ENCODE measurements around the gene KIFBP. TPM values are rescaled to one million over a fixed set of nuclear protein-coding genes. Genes with fewer than 3 reads are reported as not detected.

The KIFBP gene
- total RNA-seq, 1 donor from 2014 or later: 25.8 TPM

GRCh38 chr10:69044546-69044945, 55.9 kb downstream of the KIFBP start:
- no peak overlapping the region for H3K27ac ChIP-seq
- no peaks in the 10 kb centered on the region for H3K27me3 ChIP-seq
- no peak overlapping the region for H3K4me3 ChIP-seq
- H3K36me3 ChIP-seq: no peaks in the 10 kb centered on the region
- no peaks in the 10 kb centered on the region for H3K4me1 ChIP-seq
- intact Hi-C loops (cut with DNase I): no loop called here
- TF ChIP-seq POLR2AphosphoS5 (IDR thresholded peaks at IDR 0.05; ENCODE audit: insufficient read depth in 1 of 2, low read depth in 1 of 2): no peak
- no peak for TF ChIP-seq POLR2A (IDR thresholded peaks at IDR 0.05)
- TF ChIP-seq, protein P1, sequence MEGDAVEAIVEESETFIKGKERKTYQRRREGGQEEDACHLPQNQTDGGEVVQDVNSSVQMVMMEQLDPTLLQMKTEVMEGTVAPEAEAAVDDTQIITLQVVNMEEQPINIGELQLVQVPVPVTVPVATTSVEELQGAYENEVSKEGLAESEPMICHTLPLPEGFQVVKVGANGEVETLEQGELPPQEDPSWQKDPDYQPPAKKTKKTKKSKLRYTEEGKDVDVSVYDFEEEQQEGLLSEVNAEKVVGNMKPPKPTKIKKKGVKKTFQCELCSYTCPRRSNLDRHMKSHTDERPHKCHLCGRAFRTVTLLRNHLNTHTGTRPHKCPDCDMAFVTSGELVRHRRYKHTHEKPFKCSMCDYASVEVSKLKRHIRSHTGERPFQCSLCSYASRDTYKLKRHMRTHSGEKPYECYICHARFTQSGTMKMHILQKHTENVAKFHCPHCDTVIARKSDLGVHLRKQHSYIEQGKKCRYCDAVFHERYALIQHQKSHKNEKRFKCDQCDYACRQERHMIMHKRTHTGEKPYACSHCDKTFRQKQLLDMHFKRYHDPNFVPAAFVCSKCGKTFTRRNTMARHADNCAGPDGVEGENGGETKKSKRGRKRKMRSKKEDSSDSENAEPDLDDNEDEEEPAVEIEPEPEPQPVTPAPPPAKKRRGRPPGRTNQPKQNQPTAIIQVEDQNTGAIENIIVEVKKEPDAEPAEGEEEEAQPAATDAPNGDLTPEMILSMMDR (IDR thresholded peaks at IDR 0.05): no peak
- DNase-seq (ENCODE audit: extremely low spot score in 2 of 2): no peak
- no peaks in the 10 kb centered on the region for H3K9me3 ChIP-seq

- Histone ChIP-seq H3K4me3 (no peak overlapping the region), H3K36me3 (no peaks in the 10 kb centered on the region), H3K27me3 (no peaks in the 10 kb centered on the region), H3K27ac (no peak overlapping the region), H3K4me1 (no peaks in the 10 kb centered on the region), H3K9me3 (no peaks in the 10 kb centered on the region)
- intact Hi-C loops (cut with DNase I): no loop called here
- no peak for DNase-seq (ENCODE audit: extremely low spot score in 2 of 2)
- TF ChIP-seq POLR2A (IDR thresholded peaks at IDR 0.05) (no peak), POLR2AphosphoS5 (IDR thresholded peaks at IDR 0.05; ENCODE audit: insufficient read depth in 1 of 2, low read depth in 1 of 2) (no peak)
- TF ChIP-seq, protein P1 (IDR thresholded peaks at IDR 0.05): no peak
These were observed 57.1 kb downstream of the KIFBP start for GRCh38 chr10:69045441-69046300.

GRCh38 chr10:69047111-69047832, 58.7 kb downstream of the KIFBP start:
- Histone ChIP-seq H3K4me3 (no peak overlapping the region), H3K4me1 (no peaks in the 10 kb centered on the region), H3K36me3 (no peaks in the 10 kb centered on the region), H3K9me3 (no peaks in the 10 kb centered on the region), H3K27ac (no peak overlapping the region), H3K27me3 (no peaks in the 10 kb centered on the region)
- TF ChIP-seq POLR2AphosphoS5 (IDR thresholded peaks at IDR 0.05; ENCODE audit: insufficient read depth in 1 of 2, low read depth in 1 of 2) (no peak), POLR2A (IDR thresholded peaks at IDR 0.05) (no peak)
- TF ChIP-seq, protein P1 (IDR thresholded peaks at IDR 0.05): no peak
- intact Hi-C loops (cut with DNase I): no loop called here
- no peak for DNase-seq (ENCODE audit: extremely low spot score in 2 of 2)

- TF ChIP-seq POLR2A (IDR thresholded peaks at IDR 0.05): no peak
- TF ChIP-seq POLR2AphosphoS5 (IDR thresholded peaks at IDR 0.05; ENCODE audit: insufficient read depth in 1 of 2, low read depth in 1 of 2): no peak
- TF ChIP-seq, protein P1 (IDR thresholded peaks at IDR 0.05): no peak
- no peak overlapping the region for H3K27ac ChIP-seq
- DNase-seq (ENCODE audit: extremely low spot score in 2 of 2): no peak
These were observed 59.5 kb downstream of the KIFBP start for GRCh38 chr10:69048103-69048502.

More at GRCh38 chr10:69048103-69048502, 59.5 kb downstream of the KIFBP start:
- no peaks in the 10 kb centered on the region for H3K4me1 ChIP-seq
- H3K36me3 ChIP-seq: no peaks in the 10 kb centered on the region
- no peaks in the 10 kb centered on the region for H3K27me3 ChIP-seq
- intact Hi-C loops (cut with DNase I): no loop called here
- no peak overlapping the region for H3K4me3 ChIP-seq
- H3K9me3 ChIP-seq: no peaks in the 10 kb centered on the region
